Myocyte (in vitro differentiated cells): Measurements from ENCODE around the gene TBX2. TPM values are rescaled to one million over a fixed set of nuclear protein-coding genes. Genes with fewer than 3 reads are reported as not detected.

Experiments used
- DNase-seq: peaks from one replicate; pipeline ENCODE4 v3.0.0-alpha.2; 2012; ENCODE audit warnings: low read depth
- total RNA-seq: library from RNA; depleted of rRNA; stranded (reverse); fragments of >200 nt; gene quantifications from 2 replicates; pipeline ENCODE4 v1.2.3, GENCODE V29; 2014

The TBX2 gene
- total RNA-seq, 1 donor from 2014 or later = 7.7 TPM

GRCh38 chr17:61386251-61386650, 13.4 kb upstream of the TBX2 start:
- DNase-seq = no peak

- no peak for DNase-seq
Observed at GRCh38 chr17:61387011-61387410, 12.6 kb upstream of the TBX2 start.

- DNase-seq = no peak
Observed at GRCh38 chr17:61387511-61388305, 11.9 kb upstream of the TBX2 start.

GRCh38 chr17:61388561-61389356, 10.9 kb upstream of the TBX2 start:
- no peak for DNase-seq

GRCh38 chr17:61389670-61390478, 9.8 kb upstream of the TBX2 start:
- DNase-seq = peak; percentile 49

- no peak for DNase-seq
Observed at GRCh38 chr17:61390479-61390791, 9.2 kb upstream of the TBX2 start.

- DNase-seq = no peak
Observed at GRCh38 chr17:61391595-61392291, 7.9 kb upstream of the TBX2 start.

GRCh38 chr17:61392679-61393078, 7.0 kb upstream of the TBX2 start:
- no peak for DNase-seq

- no peak for DNase-seq
Observed at GRCh38 chr17:61393550-61393903, 6.1 kb upstream of the TBX2 start.

- peak; percentile 70 for DNase-seq
Observed at GRCh38 chr17:61393904-61394629, 5.6 kb upstream of the TBX2 start.

- DNase-seq = no peak
Observed at GRCh38 chr17:61394630-61395408, 4.8 kb upstream of the TBX2 start.

GRCh38 chr17:61395409-61395982, 4.1 kb upstream of the TBX2 start:
- DNase-seq = no peak

GRCh38 chr17:61395983-61396585, 3.6 kb upstream of the TBX2 start:
- no peak for DNase-seq

GRCh38 chr17:61396586-61397085, 3.0 kb upstream of the TBX2 start:
- no peak for DNase-seq

- no peak for DNase-seq
Observed at GRCh38 chr17:61397086-61397842, 2.4 kb upstream of the TBX2 start.

GRCh38 chr17:61398721-61399130, 917 bp upstream of the TBX2 start:
- no peak for DNase-seq

- DNase-seq = peak; percentile 70
Observed at GRCh38 chr17:61400066-61400716, 548 bp downstream of the TBX2 start.
